ENCODE measurements around the gene OGFOD3.
"Not testable (repeated sequence)": the region's sequence is repeated elsewhere in the genome, so short reads cannot be mapped to it uniquely, and the experiment has no call there.

Gene OGFOD3

GRCh38 chr17:82386881-82387704 is 31.3 kb downstream of the OGFOD3 start:
- DNase-seq (ENCODE audit: low spot score): no peak

GRCh38 chr17:82386255-82386831 is 32.0 kb downstream of the OGFOD3 start:
- no peak for DNase-seq (ENCODE audit: low spot score)

- DNase-seq (ENCODE audit: low spot score): no peak
Measured at GRCh38 chr17:82385559-82386254, 32.7 kb downstream of the OGFOD3 start.

GRCh38 chr17:82384730-82385481 is 33.5 kb downstream of the OGFOD3 start:
- peak; percentile 12 for DNase-seq (ENCODE audit: low spot score)

GRCh38 chr17:82384051-82384729 is 34.2 kb downstream of the OGFOD3 start:
- no peak for DNase-seq (ENCODE audit: low spot score)

GRCh38 chr17:82383411-82383810 is 35.0 kb downstream of the OGFOD3 start:
- DNase-seq (ENCODE audit: low spot score): no peak

GRCh38 chr17:82382933-82383255 is 35.5 kb downstream of the OGFOD3 start:
- DNase-seq (ENCODE audit: low spot score): no peak

GRCh38 chr17:82382220-82382932 is 36.0 kb downstream of the OGFOD3 start:
- not testable (repeated sequence) for DNase-seq (ENCODE audit: low spot score)

- DNase-seq (ENCODE audit: low spot score): not testable (repeated sequence)
Measured at GRCh38 chr17:82381703-82382009, 36.7 kb downstream of the OGFOD3 start.

- DNase-seq (ENCODE audit: low spot score): no peak
Measured at GRCh38 chr17:82380860-82381702, 37.3 kb downstream of the OGFOD3 start.

GRCh38 chr17:82378741-82379021 is 39.7 kb downstream of the OGFOD3 start:
- DNase-seq (ENCODE audit: low spot score): no peak

GRCh38 chr17:82377924-82378740 is 40.3 kb downstream of the OGFOD3 start:
- no peak for DNase-seq (ENCODE audit: low spot score)

- not testable (repeated sequence) for DNase-seq (ENCODE audit: low spot score)
Measured at GRCh38 chr17:82377294-82377693, 41.1 kb downstream of the OGFOD3 start.

- no peak for DNase-seq (ENCODE audit: low spot score)
Measured at GRCh38 chr17:82376042-82376730, 42.2 kb downstream of the OGFOD3 start.

- DNase-seq (ENCODE audit: low spot score): no peak
Measured at GRCh38 chr17:82375359-82376041, 42.9 kb downstream of the OGFOD3 start.

- no peak for DNase-seq (ENCODE audit: low spot score)
Measured at GRCh38 chr17:82374626-82375331, 43.6 kb downstream of the OGFOD3 start.

GRCh38 chr17:82373731-82374625 is 44.4 kb downstream of the OGFOD3 start:
- no peak for DNase-seq (ENCODE audit: low spot score)

Data from LoVo (cell line).